HCT116 (cell line): Measurements from ENCODE around the gene CALM3.

ENCODE experiments used
- POLR2A ChIP-seq: IDR thresholded peaks from 2 replicates; pipeline ENCODE4 v1.7.0; 2011; ENCODE audit warnings: borderline replicate concordance; ENCODE audit not compliant: insufficient read depth, insufficient read length; ENCODE audit errors: extremely low read depth
- POLR2AphosphoS5 ChIP-seq: IDR thresholded peaks from 2 replicates; pipeline ENCODE4 v1.6.1; 2011; ENCODE audit warnings: mild to moderate bottlenecking, low read depth, low read length, moderate library complexity
- SIN3A ChIP-seq: IDR thresholded peaks from 2 replicates; pipeline ENCODE4 v1.6.1; 2012; ENCODE audit warnings: low read depth
- YY1 ChIP-seq: IDR thresholded peaks from 2 replicates; pipeline ENCODE4 v1.6.1; 2011; ENCODE audit warnings: low read length, low read depth, moderate library complexity, mild to moderate bottlenecking; ENCODE audit not compliant: insufficient replicate concordance; ENCODE audit errors: extremely low read depth

GRCh38 chr19:46554161-46554560 is 47.0 kb upstream of the CALM3 start:
- no peak for TF ChIP-seq POLR2A
- TF ChIP-seq YY1: no peak
- TF ChIP-seq SIN3A: no peak
- TF ChIP-seq POLR2AphosphoS5: no peak
